IPS-18c (cell line): ENCODE results near the gene SLC16A11.

ENCODE experiments used
- H3K4me3 ChIP-seq: 2 replicates; pipeline ENCODE4 v1.7.0; 2013; ENCODE audit warnings: low read depth, mild to moderate bottlenecking, low read length, moderate library complexity; ENCODE audit not compliant: insufficient read depth
- H3K9me3 ChIP-seq: one replicate; pipeline ENCODE4 v1.6.1; 2013; ENCODE audit warnings: mild to moderate bottlenecking, low read length, moderate library complexity; ENCODE audit not compliant: control insufficient read depth, insufficient read depth

The SLC16A11 gene

DNA sequence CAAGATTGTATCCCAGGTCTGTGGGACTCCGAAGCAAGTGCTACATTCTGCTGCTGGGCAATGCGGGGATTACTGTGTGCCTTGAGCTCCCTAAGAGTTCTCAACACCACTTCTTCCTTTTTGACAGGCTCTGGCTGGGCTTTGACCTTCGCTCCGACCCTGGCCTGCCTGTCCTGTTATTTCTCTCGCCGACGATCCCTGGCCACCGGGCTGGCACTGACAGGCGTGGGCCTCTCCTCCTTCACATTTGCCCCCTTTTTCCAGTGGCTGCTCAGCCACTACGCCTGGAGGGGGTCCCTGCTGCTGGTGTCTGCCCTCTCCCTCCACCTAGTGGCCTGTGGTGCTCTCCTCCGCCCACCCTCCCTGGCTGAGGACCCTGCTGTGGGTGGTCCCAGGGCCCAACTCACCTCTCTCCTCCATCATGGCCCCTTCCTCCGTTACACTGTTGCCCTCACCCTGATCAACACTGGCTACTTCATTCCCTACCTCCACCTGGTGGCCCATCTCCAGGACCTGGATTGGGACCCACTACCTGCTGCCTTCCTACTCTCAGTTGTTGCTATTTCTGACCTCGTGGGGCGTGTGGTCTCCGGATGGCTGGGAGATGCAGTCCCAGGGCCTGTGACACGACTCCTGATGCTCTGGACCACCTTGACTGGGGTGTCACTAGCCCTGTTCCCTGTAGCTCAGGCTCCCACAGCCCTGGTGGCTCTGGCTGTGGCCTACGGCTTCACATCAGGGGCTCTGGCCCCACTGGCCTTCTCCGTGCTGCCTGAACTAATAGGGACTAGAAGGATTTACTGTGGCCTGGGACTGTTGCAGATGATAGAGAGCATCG lies 5.6 kb downstream of the SLC16A11 start:
- H3K9me3 ChIP-seq, result peaks cover 4% of the 10 kb centered on the region
- no peak overlapping the region; the same call in 1 of the 2 replicates for H3K4me3 ChIP-seq

DNA sequence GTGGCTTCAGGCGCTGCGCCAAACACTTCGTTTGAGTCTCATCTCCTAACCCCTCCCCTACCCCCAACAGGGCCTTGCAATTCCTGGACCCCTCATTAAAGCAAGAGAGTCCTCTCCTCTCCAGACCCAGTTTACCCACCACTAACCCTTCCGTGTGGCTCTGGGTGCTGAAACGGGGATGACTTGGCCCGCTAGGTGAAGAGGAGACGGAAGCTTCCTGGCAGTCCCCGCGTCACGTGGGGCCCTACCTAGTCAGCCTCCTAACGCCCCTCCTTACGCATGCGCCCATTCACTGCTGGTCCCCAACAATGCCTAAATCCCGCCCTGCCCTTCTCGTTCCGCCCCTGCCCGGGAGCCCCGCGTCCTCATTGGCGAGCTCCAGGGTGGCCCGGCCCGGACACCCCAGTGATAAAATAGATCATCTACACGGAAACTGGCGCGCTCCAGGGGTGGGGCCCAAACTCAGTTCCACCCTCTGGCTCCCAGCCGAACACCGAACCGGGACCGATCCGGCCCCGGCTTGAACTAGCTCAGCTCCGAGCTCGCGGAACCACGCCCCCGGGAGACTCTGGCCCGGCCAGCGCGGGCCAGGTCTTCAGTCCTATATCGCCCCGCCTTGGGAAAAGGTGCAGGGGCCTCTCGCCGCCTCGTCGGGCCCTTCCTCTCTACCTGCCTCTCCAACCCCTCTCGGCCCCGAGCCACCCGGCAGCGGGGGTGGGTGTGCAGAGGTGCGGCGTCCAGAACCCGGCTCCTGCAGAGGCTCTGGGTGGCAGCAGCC lies 8.1 kb downstream of the SLC16A11 start, which contains the start of gene SLC16A13:
Gene SLC16A13 (plus strand): TSS at position 425 of the 778 bp plus-strand sequence. CDS start 368 bp downstream, outside the sequence.
- Histone ChIP-seq H3K9me3 (peaks cover 3% of the 10 kb centered on the region), H3K4me3 (peak within 1 kb of the TSS; percentile 90)

DNA sequence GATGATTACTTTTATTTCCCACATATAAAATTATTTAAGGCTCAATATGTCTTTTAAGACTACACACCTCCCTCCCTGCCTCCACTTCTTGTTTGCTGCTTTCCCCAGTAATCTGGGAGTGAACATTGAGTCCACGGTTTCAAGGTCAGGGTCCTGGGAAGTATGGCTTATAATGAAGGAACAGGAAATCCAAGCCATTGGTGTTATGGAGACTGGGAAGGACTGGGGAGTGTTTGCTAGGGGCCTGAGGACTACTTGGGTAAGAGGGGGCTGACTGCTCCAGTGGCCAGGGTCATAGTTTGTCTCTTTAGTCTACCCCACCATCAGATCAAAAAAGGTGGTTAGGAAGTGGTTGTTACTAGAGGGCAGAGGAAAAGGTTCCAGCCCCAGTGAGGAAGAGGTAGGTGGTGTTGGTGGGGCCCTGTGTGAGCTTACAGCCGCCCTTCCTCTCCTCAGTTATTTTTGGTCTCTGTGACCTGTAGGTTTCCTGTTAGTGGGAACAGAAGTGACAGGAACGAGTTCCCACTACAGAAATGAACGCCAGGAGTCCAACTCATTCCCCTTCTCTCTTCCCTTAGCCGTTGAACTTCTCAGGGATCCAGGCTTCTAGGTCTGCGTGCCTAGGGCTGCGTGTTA lies 8.8 kb downstream of the SLC16A11 start:
- H3K4me3 ChIP-seq, result peak overlapping the region; percentile 90; the same call in 1 of the 2 replicates
- peaks cover 3% of the 10 kb centered on the region for H3K9me3 ChIP-seq

DNA sequence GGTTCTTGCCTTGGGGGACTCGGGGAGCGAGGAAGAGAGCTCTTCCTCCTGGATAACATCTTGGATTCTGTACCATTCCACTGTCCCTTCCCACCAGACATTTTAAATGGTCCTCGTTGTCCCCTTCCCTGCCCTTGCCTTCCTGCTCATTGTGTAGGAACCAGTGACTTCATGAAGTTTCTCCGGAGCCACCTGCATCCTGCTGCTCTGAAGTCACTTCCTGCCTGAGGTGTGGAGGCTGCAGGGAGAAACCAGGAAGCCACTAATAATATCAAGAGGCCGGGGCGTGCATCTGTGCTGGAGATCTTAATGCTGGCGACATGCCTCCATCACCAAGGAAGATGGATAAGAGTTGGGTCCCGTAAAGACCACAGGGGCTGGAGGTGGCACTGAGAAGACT lies 14.2 kb downstream of the SLC16A11 start:
- H3K4me3 ChIP-seq, result no peak overlapping the region
- H3K9me3 ChIP-seq, result no peaks in the 10 kb centered on the region

DNA sequence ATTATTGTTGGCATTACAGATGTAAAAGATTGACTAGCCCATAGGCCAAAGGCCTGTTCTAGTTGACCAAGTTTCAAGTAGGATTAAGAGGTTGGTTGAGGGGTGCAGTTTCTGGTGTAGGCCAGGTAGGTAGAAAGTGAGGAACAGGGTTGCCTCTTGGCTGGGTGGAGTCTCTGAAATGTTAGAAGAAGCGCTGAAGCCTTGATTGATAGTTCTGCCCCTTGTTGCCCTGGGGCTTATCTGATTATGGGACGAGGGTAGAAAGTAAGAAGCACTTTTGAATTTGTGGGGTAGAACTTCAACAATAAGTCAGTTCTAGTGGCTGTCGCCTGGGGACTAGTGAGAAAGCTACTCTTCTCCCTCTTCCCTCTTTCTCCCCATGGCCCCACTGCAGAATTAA lies 14.8 kb downstream of the SLC16A11 start:
- Histone ChIP-seq H3K9me3 (no peaks in the 10 kb centered on the region), H3K4me3 (no peak overlapping the region)

DNA sequence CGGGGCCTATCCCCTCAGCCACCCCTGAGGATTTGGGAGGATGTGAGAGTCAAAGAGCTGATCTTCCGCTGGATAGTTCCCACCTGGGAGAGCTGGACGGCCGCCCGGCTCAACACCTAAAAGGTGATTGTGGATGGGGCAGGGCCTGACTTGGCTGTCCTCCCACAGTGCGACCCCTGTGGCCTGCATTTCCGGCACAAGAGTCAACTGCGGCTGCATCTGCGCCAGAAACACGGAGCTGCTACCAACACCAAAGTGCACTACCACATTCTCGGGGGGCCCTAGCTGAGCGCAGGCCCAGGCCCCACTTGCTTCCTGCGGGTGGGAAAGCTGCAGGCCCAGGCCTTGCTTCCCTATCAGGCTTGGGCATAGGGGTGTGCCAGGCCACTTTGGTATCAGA lies 16.6 kb downstream of the SLC16A11 start:
- Histone ChIP-seq H3K4me3 (no peak overlapping the region), H3K9me3 (no peaks in the 10 kb centered on the region)

DNA sequence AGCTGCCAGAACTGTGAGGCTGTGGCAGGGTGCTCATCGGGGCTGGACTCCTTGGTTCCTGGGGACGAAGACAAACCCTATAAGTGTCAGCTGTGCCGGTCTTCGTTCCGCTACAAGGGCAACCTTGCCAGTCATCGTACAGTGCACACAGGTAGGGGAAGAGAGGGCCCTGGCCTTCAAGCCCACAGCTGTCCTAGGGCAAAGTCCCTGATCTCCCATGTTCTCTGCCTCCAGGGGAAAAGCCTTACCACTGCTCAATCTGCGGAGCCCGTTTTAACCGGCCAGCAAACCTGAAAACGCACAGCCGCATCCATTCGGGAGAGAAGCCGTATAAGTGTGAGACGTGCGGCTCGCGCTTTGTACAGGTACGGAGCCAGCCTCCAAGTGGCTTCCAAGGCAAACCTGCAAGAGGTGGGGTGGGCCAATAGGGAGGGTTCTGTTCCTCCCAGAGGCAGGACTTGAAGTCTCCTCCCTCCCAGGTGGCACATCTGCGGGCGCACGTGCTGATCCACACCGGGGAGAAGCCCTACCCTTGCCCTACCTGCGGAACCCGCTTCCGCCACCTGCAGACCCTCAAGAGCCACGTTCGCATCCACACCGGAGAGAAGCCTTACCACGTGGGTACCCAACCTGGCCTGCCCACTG lies 17.3 kb downstream of the SLC16A11 start:
- Histone ChIP-seq H3K4me3 (no peak overlapping the region), H3K9me3 (no peaks in the 10 kb centered on the region)

DNA sequence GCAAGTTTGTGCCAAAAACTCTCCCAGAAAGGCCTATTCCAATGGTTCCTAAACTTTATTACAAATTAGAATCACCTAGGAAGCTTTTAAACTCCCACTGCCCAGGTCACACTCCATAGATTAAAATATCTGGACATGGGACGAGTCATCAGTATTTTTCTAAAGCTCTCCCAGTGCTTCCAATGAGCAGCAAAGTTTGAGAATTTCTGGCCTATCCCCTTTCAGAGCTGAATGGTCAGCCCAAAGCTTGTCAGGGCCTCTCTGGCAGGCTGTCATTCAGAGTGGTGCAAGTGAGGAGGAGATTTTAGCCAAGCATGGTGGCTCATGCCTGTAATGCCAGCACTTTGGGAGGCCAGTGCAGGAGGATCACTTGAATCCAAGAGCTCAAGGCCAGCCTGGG lies 18.6 kb downstream of the SLC16A11 start:
- Histone ChIP-seq H3K4me3 (no peak overlapping the region), H3K9me3 (no peaks in the 10 kb centered on the region)

DNA sequence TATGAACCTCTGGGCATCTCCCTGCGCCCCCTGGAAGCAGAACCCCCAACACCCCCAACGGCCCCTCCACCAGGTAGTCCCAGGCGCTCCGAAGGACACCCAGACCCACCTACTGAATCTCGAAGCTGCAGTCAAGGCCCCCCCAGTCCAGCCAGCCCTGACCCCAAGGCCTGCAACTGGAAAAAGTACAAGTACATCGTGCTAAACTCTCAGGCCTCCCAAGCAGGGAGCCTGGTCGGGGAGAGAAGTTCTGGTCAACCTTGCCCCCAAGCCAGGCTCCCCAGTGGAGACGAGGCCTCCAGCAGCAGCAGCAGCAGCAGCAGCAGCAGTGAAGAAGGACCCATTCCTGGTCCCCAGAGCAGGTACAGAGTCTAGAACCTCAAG lies 19.5 kb downstream of the SLC16A11 start:
- H3K9me3 ChIP-seq, result no peaks in the 10 kb centered on the region
- H3K4me3 ChIP-seq, result no peak overlapping the region

DNA sequence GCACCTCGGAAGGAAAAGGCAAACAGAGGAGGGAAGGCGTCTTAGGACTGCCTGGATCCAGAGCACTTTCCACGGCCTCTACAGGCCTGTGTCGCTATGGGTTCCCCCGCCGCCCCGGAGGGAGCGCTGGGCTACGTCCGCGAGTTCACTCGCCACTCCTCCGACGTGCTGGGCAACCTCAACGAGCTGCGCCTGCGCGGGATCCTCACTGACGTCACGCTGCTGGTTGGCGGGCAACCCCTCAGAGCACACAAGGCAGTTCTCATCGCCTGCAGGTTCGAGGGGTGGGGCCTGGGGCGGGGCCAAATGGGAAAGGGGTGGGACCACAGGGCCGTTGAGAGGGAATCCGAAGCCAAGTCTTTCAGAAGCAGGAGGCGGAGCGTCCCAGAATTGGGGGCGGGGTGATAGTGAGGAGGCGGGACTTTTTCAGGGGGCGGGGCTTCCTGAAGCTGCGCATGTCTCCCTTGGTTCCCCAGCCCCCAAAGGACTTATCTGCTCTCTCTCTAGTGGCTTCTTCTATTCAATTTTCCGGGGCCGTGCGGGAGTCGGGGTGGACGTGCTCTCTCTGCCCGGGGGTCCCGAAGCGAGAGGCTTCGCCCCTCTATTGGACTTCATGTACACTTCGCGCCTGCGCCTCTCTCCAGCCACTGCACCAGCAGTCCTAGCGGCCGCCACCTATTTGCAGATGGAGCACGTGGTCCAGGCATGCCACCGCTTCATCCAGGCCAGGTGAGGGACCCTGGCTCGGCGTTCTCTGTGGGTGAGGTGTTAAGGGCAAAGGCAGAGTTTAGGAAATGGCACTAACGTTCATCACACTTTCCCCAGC lies 20.1 kb downstream of the SLC16A11 start:
- no peaks in the 10 kb centered on the region for H3K9me3 ChIP-seq
- peak overlapping the region; percentile 52; the same call in 1 of the 2 replicates for H3K4me3 ChIP-seq

DNA sequence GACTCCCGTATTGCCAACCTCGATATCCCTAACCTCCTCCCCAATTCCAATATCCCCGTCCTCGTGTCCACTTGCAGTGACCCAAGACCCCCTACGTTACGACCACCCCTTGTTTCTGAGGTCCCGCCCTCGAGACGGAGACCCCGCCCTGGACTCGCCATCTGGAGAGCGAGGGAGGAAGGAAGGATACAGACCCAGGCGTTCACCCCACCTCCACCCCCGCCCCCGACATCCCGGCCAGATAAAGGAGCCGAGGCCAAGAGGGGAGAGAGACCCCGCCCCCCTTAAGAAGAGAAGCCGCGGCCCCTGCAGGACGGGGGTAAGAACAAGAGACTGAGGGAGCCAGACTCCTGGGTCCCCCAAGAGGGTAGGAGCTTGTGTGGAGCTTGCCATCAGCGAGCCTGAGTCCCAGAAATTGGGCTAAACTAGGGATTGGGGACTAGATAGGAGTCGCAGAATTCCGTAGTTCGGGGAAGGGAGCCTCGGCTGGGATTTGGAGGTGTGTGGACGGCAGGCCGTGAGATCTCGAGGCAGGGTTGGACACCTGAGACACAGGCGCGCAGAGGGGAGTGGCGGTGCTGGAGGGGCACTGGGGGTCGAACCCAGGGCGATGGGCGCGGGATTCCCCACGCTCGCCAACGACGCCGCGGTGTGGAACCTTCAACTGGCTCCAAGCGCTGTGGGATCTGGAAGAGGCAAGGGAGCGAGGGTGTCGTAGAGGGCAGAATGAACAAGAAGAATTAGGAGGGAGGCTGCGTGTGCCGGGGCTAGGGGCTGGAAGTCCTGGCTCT lies 20.9 kb downstream of the SLC16A11 start, which contains the start of gene BCL6B:
Gene BCL6B (plus strand): TSS at position 270 of the 791 bp plus-strand sequence. CDS start 622 bp downstream, outside the sequence.
- peak within 1 kb of the TSS; percentile 52 for H3K4me3 ChIP-seq

DNA sequence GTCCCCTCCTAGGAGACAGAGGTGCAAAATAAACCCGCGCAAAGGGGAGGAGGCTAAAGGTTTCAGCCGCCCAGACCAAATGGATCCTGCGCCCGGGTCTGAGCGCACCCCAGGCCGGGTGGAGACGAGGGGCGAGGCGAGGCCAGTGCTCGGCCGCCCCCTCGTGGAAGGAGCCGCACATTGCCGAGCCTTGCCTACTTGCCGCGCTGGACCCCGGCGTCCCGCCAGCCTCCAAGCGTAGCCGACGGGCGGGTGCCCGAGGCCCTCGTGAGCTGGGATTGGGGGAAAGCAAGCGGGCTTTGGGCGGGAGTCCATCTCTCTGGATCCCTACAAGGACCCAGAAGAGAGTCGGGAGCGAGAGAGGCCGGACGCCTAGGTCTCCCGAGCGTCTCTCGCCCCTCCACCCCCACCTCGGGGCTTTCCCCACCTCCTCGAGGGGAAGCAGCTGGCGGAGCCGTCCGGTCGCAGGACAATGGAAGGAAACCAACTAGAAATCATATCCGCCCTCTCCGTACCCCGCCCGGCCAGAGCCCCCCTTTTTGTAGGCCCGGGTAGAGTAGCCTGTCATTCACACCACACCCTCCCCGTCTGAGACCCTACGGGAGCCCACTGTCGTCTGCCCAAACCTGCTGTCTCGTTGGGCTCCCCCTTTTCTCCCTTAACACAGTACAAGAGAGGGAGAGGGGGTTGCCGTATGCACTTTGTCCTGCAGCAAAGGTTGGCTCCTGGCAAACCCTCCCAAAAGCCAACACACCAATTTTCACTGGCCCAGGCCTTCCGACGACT lies 21.7 kb downstream of the SLC16A11 start:
- Histone ChIP-seq H3K9me3 (no peaks in the 10 kb centered on the region), H3K4me3 (peak overlapping the region; percentile 52)

More for the DNA sequence above, 20.9 kb downstream of the SLC16A11 start, which contains the start of gene BCL6B:
- H3K9me3 ChIP-seq, result no peaks in the 10 kb centered on the region

DNA sequence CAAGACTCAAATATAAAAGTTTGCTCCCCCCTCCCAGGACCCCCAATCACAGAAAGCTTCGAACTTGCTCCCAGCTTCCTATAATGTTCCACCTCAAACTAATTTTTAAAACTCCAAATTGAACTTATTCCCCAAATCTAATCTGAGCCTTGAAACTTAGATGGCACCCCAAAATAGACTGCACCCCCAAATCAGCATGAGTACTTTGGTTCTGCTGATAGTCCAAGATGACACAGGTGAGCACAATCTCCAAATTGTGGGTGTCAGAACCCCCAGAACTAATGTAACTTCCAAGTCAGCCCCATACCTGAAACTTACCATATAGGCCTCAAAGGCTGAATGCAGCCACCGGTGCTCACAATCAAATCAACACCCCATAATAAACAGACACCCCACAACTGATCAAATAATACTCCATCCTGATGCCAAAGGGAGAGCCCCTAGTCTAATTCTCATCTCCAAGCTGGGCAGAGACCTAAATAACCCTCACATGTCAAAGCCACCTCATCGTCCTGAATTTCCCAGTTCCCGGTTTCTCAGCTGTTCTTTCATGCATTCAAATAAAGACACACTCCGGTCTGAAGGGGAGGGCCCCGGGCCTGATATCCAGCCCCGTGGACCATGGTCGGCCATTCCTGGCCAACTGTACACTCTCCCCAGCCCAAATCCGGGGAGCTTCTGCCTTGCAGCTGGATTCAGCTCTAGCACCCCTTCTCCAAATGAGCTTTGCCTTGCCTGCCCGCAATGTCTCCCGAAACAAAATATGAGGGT lies 22.8 kb downstream of the SLC16A11 start:
- Histone ChIP-seq H3K9me3 (no peaks in the 10 kb centered on the region), H3K4me3 (no peak overlapping the region)

DNA sequence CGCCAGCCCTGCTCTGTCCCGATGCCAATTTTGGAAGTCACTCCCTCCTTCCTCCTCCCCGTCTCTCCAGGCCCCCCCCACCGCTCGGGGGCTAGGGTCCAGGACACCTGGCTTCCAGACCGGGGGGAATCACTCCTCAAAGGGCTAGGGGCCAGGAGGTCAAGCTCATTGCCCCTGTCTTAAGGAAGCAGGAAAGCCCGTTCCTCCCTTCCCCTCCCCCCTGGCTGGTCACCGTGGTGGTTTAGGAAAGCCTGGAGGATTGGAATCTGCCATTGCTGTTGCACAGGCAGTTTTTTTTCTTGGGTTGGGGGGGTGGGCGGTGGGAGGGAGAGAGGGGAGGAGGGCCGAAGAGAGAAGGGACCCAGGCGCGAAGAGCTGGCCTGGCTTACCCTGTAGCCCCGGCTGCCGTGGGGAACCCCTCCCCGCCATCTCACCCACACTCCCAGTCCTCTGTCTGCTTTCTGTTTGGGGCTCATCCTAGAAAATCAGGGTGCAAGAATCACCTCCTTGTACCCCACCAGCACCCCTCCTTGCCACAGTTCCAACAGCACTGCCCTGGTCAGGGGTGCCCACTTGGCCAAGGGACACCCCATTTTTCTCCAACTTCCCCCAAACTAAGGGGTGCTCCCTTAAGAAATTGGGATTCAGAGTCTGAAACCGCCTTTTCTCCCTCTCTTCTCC lies 23.9 kb downstream of the SLC16A11 start:
- H3K9me3 ChIP-seq, result no peaks in the 10 kb centered on the region
- H3K4me3 ChIP-seq, result peak overlapping the region; percentile 50; the same call in 1 of the 2 replicates
